HCT116 (cell line): ENCODE data around the gene RGS6.

ENCODE experiments used
- CEBPB ChIP-seq: IDR thresholded peaks from 2 replicates; pipeline ENCODE4 v1.6.1; 2012; ENCODE audit warnings: low read depth
- EZH2 ChIP-seq: fragments of 200-600 bp; sonication (generic); IDR thresholded peaks from 2 replicates; pipeline ENCODE4 v1.6.1; 2017; ENCODE audit warnings: antibody characterized with exemption, mixed run types
- POLR2A ChIP-seq: IDR thresholded peaks from 2 replicates; pipeline ENCODE4 v1.7.0; 2011; ENCODE audit warnings: borderline replicate concordance; ENCODE audit not compliant: insufficient read depth, insufficient read length; ENCODE audit errors: extremely low read depth
- SIN3A ChIP-seq: IDR thresholded peaks from 2 replicates; pipeline ENCODE4 v1.6.1; 2012; ENCODE audit warnings: low read depth
- TF ChIP-seq, protein P1 (sequence below), 3 experiments: fragments of 200-600 bp in 1 of 3; sonication (generic) in 1 of 3; IDR thresholded peaks in 2 of 3; conservative IDR thresholded peaks in 1 of 3; 2 replicates each; pipeline ENCODE4 v1.5.1; 2012 to 2017; ENCODE audit warnings: low read depth in 2 of 3, low read length in 2 of 3, antibody characterized with exemption in 1 of 3, borderline replicate concordance in 1 of 3, control low read depth in 1 of 3, mild to moderate bottlenecking in 1 of 3, mixed read lengths in 1 of 3, mixed run types in 1 of 3, moderate library complexity in 1 of 3; ENCODE audit not compliant: insufficient read depth in 1 of 3

DNA sequence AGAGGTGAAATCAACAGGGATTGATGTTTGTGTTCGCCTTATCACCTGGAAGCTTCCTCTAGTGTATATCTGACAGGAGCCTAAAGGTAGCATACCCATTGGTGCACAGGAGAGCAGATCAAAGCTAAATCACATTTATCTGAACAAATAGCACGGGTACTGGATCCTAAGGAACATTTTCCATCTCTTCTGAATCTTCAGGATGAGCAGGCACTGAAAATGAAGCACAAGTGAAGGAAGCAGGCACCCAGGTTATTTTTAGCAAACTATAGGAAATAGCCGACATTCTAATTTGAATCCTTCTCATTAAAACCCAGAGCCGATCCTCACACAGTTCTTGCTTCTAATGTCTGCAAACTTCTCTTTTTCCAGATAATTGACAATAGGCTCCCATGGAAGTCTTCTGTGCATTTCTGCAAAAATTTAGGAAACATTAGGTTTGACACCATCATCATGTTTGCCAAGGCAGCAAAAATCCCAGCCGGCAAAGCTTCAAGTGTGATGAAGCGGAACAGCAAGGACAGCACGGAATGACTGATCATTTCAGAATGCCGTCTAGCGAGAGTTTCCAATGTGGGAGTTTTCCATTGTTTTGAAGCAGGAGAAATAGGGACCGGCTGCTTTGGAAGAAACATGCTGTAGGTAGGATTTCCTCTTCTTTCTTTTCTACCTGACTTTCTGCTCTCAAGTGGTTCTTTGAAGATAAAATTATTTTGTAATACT lies 24.3 kb upstream of the RGS6 start:
- TF ChIP-seq, protein P1, sequence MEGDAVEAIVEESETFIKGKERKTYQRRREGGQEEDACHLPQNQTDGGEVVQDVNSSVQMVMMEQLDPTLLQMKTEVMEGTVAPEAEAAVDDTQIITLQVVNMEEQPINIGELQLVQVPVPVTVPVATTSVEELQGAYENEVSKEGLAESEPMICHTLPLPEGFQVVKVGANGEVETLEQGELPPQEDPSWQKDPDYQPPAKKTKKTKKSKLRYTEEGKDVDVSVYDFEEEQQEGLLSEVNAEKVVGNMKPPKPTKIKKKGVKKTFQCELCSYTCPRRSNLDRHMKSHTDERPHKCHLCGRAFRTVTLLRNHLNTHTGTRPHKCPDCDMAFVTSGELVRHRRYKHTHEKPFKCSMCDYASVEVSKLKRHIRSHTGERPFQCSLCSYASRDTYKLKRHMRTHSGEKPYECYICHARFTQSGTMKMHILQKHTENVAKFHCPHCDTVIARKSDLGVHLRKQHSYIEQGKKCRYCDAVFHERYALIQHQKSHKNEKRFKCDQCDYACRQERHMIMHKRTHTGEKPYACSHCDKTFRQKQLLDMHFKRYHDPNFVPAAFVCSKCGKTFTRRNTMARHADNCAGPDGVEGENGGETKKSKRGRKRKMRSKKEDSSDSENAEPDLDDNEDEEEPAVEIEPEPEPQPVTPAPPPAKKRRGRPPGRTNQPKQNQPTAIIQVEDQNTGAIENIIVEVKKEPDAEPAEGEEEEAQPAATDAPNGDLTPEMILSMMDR (IDR thresholded peaks at IDR 0.05 in 2 of 3, conservative IDR thresholded peaks at IDR 0.05 in 1 of 3; ENCODE audit: borderline replicate concordance in 1 of 3, insufficient read depth in 1 of 3, low read depth in 2 of 3, low read length in 2 of 3) = no peak
- TF ChIP-seq POLR2A (no peak), CEBPB (no peak), EZH2 (no peak), SIN3A (no peak)
